GM06990 (cell line): ENCODE data around the gene FEM1A.
"Not testable (repeated sequence)": the region's sequence is repeated elsewhere in the genome, so short reads cannot be mapped to it uniquely, and the experiment has no call there.

ENCODE experiments used
- DNase-seq: peaks from one replicate; pipeline ENCODE4 v3.0.0-alpha.2; 2011; ENCODE audit not compliant: insufficient read length; ENCODE audit errors: extremely low read depth
- H3K27me3 ChIP-seq: replicated peaks from 2 replicates; pipeline ENCODE4 v1.6.0; 2011; ENCODE audit warnings: low read length; ENCODE audit not compliant: control insufficient read depth, insufficient read depth
- H3K36me3 ChIP-seq: 2 replicates; pipeline ENCODE4 v1.5.1; 2011; ENCODE audit warnings: low read length; ENCODE audit not compliant: control insufficient read depth, insufficient read depth
- H3K4me3 ChIP-seq: replicated peaks from 2 replicates; pipeline ENCODE4 v1.5.1; 2011; ENCODE audit warnings: low read depth, mild to moderate bottlenecking, control low read depth, low read length
- TF ChIP-seq, protein P1 (sequence below): IDR thresholded peaks from 2 replicates; pipeline ENCODE4 v1.5.1; 2011; ENCODE audit warnings: low read length, control low read depth, mild to moderate bottlenecking, inconsistent platforms; ENCODE audit not compliant: insufficient read depth, poor library complexity, severe bottlenecking

Gene FEM1A

DNA sequence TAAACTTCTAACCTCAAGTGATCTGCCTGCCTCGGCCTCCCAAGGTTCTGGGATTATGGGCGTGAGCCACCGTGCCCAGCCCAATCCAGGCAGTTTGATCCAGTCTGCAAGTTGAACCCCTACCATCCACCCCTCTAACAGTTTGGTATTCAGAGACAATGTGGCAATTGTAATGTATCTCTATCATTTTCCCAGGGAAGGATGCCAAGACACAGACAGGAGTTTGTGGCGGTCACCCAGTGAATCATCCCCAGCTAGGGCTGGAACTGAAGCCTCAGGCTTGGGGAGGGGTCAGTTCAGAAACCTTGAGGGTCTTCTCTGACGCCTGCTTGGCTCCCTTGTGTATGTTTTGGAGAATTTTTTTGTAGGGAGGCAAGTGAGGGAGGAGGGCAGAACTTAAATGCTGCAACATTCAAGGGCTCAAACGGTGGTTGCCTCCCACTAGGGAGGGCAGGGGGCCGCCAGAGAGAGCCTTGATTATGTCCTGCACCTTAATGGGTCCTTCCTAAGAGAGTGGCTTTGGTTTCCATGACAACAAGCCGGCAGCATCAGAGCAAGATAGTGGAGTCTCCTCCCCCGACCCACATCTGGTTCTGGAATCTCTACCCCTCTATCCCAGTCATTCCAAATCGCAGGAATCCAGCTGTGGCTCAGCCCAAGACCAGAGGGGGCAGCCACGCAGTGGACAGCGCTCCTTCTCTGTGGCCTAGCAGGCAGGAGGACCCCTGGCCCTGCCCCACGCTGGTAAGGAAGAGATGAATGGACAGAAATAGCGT, 14.9 kb upstream of the FEM1A start:
- TF ChIP-seq, protein P1, sequence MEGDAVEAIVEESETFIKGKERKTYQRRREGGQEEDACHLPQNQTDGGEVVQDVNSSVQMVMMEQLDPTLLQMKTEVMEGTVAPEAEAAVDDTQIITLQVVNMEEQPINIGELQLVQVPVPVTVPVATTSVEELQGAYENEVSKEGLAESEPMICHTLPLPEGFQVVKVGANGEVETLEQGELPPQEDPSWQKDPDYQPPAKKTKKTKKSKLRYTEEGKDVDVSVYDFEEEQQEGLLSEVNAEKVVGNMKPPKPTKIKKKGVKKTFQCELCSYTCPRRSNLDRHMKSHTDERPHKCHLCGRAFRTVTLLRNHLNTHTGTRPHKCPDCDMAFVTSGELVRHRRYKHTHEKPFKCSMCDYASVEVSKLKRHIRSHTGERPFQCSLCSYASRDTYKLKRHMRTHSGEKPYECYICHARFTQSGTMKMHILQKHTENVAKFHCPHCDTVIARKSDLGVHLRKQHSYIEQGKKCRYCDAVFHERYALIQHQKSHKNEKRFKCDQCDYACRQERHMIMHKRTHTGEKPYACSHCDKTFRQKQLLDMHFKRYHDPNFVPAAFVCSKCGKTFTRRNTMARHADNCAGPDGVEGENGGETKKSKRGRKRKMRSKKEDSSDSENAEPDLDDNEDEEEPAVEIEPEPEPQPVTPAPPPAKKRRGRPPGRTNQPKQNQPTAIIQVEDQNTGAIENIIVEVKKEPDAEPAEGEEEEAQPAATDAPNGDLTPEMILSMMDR: no peak
- no peak for DNase-seq
- H3K27me3 ChIP-seq: no peaks in the 10 kb centered on the region
- H3K36me3 ChIP-seq: no peaks in the 10 kb centered on the region
- no peak overlapping the region for H3K4me3 ChIP-seq

DNA sequence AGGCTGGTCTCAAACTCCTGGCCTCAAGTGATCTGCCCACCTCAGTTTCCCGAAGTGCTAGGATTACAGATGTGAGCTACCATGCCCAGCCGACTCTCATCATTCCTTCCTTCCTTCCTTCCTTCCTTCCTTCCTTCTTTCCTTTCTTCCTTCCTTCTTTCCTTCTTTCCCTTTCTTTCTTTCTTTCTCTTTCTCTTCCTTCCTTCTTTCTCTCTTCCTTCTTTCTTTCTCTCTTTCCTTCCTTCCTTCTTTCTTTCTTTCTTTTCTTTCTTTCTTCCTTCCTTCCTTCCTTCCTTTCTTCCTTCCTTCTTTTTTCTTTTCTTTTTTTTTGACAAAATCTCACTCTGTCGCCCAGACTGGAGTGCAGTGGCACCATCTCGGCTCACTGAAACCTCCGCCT, 13.4 kb upstream of the FEM1A start:
- not testable (repeated sequence) for H3K27me3 ChIP-seq, DNase-seq, H3K4me3 ChIP-seq, H3K36me3 ChIP-seq

DNA sequence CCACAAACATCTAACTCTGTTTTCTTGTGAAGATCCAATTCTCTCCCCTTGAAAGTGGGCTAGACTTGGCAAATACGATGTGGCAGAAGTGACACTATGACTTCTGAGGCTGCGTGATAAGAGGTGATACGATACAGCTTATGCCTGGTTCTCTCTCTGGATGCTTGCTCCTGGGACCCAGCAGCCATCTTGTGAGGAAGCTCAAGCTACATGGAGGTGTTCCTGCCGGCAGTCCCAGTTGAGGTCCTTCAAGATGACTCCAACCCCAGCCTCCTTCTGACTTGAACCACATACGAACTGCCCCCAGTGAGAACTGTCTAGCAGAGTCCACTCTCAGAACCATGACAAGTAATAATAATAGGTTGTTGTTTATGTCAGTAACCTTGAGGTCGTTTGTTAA, 10.7 kb upstream of the FEM1A start:
- H3K27me3 ChIP-seq: no peaks in the 10 kb centered on the region
- no peaks in the 10 kb centered on the region for H3K36me3 ChIP-seq
- no peak overlapping the region for H3K4me3 ChIP-seq
- TF ChIP-seq, protein P1: no peak
- DNase-seq: no peak

DNA sequence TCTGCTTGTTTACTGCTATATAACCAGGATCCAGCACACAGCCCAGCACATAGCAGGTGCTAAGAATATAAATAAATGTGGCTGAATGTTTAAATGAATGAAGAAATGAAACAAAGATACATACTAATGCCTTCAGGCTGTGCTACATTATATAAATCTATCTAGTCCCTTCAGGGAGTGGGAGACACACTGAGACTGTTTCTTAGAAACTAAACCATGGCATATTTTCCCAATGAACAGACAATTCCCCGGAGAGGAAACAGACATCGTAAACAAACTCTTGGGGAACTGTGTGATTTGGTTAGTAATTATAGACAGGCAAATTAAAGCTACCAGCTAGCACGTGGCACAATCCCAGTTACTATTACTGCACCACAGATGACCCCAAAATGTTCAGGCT, 9.7 kb upstream of the FEM1A start:
- H3K27me3 ChIP-seq: no peaks in the 10 kb centered on the region
- no peak overlapping the region for H3K4me3 ChIP-seq
- TF ChIP-seq, protein P1: no peak
- DNase-seq: no peak
- no peaks in the 10 kb centered on the region for H3K36me3 ChIP-seq

DNA sequence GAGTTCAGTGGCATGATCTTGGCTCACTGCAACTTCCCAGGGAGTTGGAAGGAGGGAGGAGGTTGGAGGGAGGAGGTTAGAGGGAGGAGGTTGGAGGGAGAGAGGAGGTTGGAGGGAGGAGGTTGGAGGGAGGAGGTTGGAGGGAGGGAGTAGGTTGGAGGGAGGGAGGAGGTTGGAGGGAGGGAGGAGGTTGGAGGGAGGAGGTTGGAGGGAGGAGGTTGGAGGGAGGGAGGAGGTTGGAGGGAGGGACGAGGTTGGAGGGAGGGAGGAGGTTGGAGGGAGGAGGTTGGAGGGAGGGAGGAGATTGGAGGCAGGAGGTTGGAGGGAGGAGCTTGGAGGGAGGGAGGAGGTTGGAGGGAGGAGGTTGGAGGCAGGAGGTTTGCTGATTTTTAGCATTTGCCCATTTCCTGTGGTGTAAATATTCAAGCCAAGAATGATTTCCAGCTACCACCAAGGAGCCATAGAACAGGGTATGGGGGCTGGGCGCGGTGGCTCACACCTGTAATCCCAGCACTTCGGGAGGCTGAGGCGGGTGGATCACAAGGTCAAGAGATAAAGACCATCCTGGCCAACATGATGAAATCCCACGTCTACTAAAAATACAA, 5.0 kb upstream of the FEM1A start:
- not testable (repeated sequence) for H3K27me3 ChIP-seq, DNase-seq, H3K36me3 ChIP-seq, H3K4me3 ChIP-seq

DNA sequence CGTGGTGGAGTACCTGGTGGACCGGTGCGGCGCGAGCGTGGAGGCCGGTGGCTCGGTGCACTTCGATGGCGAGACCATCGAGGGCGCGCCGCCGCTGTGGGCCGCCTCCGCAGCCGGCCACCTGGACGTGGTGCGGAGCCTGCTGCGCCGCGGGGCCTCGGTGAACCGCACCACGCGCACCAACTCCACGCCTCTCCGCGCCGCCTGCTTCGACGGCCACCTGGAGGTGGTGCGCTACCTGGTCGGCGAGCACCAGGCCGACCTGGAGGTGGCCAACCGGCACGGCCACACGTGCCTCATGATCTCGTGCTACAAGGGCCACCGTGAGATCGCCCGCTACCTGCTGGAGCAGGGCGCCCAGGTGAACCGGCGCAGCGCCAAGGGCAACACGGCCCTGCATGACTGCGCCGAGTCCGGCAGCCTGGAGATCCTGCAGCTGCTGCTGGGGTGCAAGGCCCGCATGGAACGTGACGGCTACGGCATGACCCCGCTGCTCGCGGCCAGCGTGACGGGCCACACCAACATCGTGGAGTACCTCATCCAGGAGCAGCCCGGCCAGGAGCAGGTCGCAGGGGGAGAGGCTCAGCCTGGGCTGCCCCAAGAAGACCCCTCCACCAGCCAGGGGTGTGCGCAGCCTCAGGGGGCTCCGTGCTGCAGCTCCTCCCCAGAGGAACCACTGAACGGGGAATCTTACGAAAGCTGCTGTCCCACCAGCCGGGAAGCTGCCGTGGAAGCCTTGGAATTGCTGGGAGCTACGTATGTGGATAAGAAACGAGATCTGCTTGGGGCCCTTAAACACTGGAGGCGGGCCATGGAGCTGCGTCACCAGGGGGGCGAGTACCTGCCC, 708 bp downstream of the FEM1A start:
- DNase-seq, H3K27me3 ChIP-seq: not testable (repeated sequence)
- Histone ChIP-seq H3K4me3 (peak overlapping the region; percentile 89), H3K36me3 (peaks cover 15% of the 10 kb centered on the region)

DNA sequence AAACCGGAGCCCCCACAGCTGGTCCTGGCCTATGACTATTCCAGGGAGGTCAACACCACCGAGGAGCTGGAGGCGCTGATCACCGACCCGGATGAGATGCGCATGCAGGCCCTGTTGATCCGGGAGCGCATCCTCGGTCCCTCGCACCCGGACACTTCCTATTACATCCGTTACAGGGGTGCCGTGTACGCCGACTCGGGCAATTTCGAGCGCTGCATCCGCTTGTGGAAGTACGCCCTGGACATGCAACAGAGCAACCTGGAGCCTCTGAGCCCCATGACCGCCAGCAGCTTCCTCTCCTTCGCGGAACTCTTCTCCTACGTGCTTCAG, 1.3 kb downstream of the FEM1A start:
- H3K4me3 ChIP-seq: peak overlapping the region; percentile 89
- H3K27me3 ChIP-seq, DNase-seq: not testable (repeated sequence)
- peaks cover 15% of the 10 kb centered on the region for H3K36me3 ChIP-seq

DNA sequence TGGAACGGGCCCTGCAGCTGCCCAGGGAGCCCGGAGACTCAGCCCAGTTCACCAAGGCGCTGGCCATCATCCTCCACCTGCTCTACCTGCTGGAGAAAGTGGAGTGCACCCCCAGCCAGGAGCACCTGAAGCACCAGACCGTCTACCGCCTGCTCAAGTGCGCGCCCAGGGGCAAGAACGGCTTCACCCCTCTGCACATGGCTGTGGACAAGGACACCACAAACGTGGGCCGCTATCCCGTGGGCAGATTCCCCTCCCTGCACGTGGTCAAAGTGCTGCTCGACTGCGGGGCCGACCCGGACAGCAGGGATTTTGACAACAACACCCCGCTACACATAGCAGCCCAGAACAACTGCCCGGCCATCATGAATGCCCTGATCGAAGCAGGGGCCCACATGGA, 1.7 kb downstream of the FEM1A start:
- DNase-seq, H3K4me3 ChIP-seq, H3K27me3 ChIP-seq: not testable (repeated sequence)
- H3K36me3 ChIP-seq: peaks cover 15% of the 10 kb centered on the region
